Measurements from ENCODE around the gene ACIN1.

DNA sequence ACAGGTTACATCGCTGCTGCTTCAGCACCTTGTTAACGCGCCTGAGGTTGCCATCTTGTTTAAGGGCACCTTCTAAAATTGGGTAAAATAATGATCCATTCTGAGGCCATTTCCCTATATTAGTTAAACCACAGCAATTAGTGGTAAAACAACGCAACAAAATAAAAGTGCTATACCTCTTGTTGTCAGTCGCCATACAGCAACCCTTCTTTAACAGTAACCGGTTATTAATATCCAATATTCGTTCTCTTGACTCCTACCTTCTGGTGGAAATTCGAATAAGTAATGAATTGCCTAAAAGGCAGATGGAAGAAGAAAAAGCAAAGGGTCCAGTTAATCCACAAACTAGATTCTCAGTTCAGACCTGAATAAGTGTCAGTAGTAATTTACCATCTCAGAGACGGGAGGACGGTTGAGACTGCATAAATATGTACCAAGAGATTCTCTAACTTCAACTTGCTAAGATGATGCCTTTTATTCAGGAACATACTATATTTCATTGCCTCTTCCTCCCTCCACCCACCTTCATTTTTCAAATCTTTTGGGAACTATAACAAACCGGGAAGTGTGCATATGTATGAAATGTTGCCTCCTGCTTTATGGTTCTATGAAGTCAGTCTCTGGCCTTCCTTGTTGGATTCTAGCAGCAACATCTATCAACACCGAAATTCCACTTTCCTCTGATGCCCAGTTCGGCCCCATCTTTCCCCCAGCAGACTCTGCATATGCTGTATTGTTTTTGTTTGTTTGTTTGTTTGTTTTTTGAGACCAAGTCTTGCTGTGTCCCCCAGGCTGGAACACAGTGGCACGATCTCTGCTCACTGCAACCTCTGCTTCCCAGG, 59.4 kb downstream of the ACIN1 start:
- TF ChIP-seq, protein P1, sequence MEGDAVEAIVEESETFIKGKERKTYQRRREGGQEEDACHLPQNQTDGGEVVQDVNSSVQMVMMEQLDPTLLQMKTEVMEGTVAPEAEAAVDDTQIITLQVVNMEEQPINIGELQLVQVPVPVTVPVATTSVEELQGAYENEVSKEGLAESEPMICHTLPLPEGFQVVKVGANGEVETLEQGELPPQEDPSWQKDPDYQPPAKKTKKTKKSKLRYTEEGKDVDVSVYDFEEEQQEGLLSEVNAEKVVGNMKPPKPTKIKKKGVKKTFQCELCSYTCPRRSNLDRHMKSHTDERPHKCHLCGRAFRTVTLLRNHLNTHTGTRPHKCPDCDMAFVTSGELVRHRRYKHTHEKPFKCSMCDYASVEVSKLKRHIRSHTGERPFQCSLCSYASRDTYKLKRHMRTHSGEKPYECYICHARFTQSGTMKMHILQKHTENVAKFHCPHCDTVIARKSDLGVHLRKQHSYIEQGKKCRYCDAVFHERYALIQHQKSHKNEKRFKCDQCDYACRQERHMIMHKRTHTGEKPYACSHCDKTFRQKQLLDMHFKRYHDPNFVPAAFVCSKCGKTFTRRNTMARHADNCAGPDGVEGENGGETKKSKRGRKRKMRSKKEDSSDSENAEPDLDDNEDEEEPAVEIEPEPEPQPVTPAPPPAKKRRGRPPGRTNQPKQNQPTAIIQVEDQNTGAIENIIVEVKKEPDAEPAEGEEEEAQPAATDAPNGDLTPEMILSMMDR (IDR thresholded peaks at IDR 0.05 in 2 of 3, conservative IDR thresholded peaks at IDR 0.05 in 1 of 3; ENCODE audit: insufficient read depth in 2 of 3, low read depth in 1 of 3, low read length in 3 of 3), result no peak
- TF ChIP-seq BCL6 (CRISPR knock-in tag; IDR thresholded peaks at IDR 0.05) (no peak), ELF1 (tag; IDR thresholded peaks at IDR 0.05) (no peak; the same call in 1 of the 2 replicates), ZNF780A (CRISPR knock-in tag; IDR thresholded peaks at IDR 0.05) (no peak), MCM7 (IDR thresholded peaks at IDR 0.05) (no peak), TAL1 (IDR thresholded peaks at IDR 0.05) (no peak), IRF2 (CRISPR knock-in tag; IDR thresholded peaks at IDR 0.05) (no peak)
- TF ChIP-seq, protein P2, sequence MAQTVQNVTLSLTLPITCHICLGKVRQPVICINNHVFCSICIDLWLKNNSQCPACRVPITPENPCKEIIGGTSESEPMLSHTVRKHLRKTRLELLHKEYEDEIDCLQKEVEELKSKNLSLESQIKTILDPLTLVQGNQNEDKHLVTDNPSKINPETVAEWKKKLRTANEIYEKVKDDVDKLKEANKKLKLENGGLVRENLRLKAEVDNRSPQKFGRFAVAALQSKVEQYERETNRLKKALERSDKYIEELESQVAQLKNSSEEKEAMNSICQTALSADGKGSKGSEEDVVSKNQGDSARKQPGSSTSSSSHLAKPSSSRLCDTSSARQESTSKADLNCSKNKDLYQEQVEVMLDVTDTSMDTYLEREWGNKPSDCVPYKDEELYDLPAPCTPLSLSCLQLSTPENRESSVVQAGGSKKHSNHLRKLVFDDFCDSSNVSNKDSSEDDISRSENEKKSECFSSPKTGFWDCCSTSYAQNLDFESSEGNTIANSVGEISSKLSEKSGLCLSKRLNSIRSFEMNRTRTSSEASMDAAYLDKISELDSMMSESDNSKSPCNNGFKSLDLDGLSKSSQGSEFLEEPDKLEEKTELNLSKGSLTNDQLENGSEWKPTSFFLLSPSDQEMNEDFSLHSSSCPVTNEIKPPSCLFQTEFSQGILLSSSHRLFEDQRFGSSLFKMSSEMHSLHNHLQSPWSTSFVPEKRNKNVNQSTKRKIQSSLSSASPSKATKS (CRISPR knock-in tag; IDR thresholded peaks at IDR 0.05), result no peak
- TF ChIP-seq, protein P3, sequence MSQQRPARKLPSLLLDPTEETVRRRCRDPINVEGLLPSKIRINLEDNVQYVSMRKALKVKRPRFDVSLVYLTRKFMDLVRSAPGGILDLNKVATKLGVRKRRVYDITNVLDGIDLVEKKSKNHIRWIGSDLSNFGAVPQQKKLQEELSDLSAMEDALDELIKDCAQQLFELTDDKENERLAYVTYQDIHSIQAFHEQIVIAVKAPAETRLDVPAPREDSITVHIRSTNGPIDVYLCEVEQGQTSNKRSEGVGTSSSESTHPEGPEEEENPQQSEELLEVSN (IDR thresholded peaks at IDR 0.05; ENCODE audit: borderline replicate concordance in 1 of 2, extremely low read depth in 1 of 2, insufficient read depth in 1 of 2, insufficient read length in 1 of 2, low read depth in 1 of 2, low read length in 1 of 2, poor library complexity in 1 of 2, severe bottlenecking in 1 of 2), result no peak

All from K562 (cell line).